ENCODE data around the gene ESYT3. TPM values are rescaled to one million over a fixed set of nuclear protein-coding genes. Genes with fewer than 3 reads are reported as not detected.

The ESYT3 gene
- total RNA-seq, 1 donor = 0.54 TPM

Other genes with a start within 250 kb of the ESYT3 start
- 151 TPM for gene ARMC8, start 247.3 kb upstream of the ESYT3 start, total RNA-seq
- gene NME9, start 104.8 kb upstream of the ESYT3 start, total RNA-seq = 1.1 TPM
- 2.2 TPM for gene MRAS, start 86.0 kb upstream of the ESYT3 start, total RNA-seq
- gene CEP70, start 159.6 kb downstream of the ESYT3 start, total RNA-seq = 11.8 TPM
- gene FAIM, start 174.2 kb downstream of the ESYT3 start, total RNA-seq = 5.1 TPM